K562 treated with DMSO at 1 percent for 12 hours (cell line): ENCODE results near the gene RNASE4. TPM values are rescaled to one million over a fixed set of nuclear protein-coding genes. Genes with fewer than 3 reads are reported as not detected.

Experiments used
- total RNA-seq: library from RNA; unstranded; fragments of 300-600 nt; gene quantifications from 2 replicates; pipeline ENCODE4 v1.2.3, GENCODE V29; 2022; ENCODE audit not compliant: insufficient read depth

The RNASE4 gene, protein sequence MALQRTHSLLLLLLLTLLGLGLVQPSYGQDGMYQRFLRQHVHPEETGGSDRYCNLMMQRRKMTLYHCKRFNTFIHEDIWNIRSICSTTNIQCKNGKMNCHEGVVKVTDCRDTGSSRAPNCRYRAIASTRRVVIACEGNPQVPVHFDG
- 1.2 and 1.3 TPM in 2 replicates for total RNA-seq

DNA sequence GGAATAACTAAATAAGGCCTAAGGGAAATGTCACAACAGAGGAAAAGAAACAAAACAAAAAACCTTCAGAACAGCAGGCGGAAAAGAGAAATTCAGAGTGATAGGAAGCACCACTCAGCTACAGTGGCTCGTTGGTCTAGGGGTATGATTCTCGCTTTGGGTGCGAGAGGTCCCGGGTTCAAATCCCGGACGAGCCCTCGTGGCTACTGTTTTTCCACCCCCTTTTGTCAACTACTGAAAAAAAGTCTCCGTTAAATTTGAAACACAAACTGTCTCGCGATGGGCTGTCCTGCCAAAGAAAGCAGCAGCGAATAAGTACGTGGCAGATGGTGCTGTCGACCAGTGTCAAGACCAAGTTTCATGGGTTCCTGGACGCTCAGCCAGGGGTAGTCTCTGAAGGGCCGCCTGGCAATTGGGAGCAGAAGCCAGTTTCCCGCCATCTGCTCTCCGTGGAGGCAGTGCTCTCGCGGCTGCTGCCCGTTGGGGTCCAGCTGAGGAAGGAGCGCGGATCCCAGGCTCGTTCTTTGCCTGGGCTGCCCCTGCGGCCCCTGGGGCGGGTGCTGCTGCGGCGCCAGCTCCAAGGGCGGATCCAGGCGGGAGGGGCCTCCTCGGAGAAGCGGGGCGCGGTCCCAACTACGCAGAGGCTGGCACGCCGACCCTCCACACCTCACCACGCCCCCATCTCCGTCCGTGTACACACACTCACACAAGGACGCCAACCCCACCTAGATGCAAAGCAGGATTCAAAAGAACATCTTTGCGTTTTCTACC is at the start of gene RNASE4:
Gene RNASE4, plus strand, starts transcription at position 670 of the 771 bp plus-strand sequence. CDS start 14,812 bp downstream, outside the sequence.

DNA sequence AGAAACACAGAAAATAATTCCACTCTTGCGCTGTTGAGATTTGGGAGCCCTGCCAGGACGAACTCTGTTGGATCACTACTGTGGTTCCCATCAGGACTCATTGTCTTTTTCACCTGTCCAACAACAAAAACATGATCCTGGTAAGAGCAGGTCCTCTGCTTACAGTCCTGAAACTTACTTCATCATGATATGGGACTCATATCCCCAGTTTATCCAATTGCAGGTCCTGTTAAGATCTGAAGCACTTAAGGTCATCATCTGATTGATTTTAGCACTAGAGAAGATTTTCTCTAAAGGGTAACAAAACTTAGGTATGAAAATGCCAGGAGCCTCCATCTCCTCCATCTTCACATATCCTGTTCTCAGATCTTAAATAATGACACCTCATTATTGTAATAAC is 42.8 kb upstream of the RNASE4 start, which contains the start of gene OR6S1:
Gene OR6S1, minus strand, starts transcription at position 101 of the 400 bp plus-strand sequence. Its CDS starts 0 bp downstream, at position 101.

DNA sequence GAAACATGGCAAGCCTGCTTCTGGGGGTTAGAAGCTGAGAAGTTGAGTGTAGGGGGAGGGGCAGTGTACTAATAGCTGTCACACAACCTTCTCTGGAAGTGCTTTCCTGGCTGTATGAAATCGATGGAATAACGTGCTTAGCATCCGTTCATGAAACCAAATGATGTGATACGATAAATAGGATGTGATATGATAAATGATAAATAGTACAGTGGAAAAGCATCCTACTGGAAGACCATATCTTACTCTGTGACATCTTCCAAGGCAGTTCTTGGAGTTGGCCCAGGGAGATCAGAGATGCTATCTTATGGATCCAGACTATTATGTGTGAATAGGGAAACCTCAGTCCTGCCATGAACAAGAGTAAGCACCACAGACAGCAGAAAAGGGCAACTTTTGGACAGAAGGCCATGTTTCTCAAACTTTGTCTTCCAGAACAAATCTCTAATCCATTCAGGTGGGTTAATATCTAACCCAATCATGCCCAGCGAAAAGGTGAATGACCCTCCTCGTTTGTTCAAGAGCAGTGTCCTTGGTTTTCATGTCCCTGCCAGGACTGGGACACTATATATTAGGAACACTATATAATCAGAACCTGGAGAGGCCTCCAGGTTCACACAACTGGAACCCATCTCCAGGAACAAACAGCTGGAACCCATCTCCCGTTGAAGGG is 3.9 kb downstream of the RNASE4 start, which contains the start of gene ANG:
Gene ANG, plus strand, starts transcription at position 598 of the 673 bp plus-strand sequence. CDS start 4,801 bp downstream, outside the sequence.

DNA sequence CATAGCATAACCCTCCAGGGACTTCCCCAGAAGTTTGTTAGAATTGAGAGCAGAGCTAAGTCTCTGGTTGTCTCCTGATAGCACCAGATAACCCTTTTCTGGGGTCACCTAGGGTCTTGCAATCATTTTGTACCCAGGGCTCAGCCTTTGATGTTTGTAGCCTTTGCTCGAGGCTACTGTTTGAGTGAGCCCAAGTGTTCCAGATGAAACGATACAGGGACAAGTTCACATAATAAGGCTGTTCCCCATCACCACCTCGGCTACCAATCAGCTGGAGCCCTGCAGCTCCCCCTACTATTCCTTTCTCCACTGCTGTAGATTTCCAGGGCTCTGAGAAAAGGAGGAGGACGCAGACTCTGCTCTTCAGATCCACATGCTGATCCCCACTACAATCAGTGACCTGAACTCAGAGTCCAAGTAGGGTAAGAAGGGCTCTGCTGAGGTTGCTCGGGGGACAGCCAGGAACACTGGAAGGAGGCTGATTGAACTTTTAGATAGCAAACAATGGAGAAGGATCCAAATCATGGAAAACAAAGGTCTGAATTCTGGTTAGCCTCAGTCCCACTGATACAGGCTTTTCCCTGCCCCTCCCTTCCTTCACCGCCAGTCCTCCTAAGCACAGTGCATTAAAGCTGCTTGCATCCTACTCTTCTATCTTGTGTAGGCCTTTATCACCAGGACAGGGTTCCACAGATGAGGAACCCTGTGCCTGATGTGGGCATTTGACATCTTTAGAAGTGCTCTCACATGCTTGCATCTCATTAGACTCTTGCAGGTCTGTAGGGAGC is 61.4 kb downstream of the RNASE4 start, which contains the start of gene EDDM3A:
Gene EDDM3A, plus strand, starts transcription at position 317 of the 788 bp plus-strand sequence. CDS start 1,694 bp downstream, outside the sequence.

Other genes with a start within 250 kb of the RNASE4 start
- 0.10 TPM in 1 of 2 replicates, not detected in the other for gene KLHL33, start 248.4 kb upstream of the RNASE4 start, total RNA-seq
- 41.8 and 42.2 TPM in 2 replicates for gene OSGEP, start 229.7 kb upstream of the RNASE4 start, total RNA-seq
- 116 and 133 TPM in 2 replicates for gene APEX1, start 229.3 kb upstream of the RNASE4 start, total RNA-seq
- 25.8 and 27.5 TPM in 2 replicates for gene PIP4P1, start 223.1 kb upstream of the RNASE4 start, total RNA-seq
- gene PNP, start 215.2 kb upstream of the RNASE4 start, total RNA-seq, result 73.6 and 78.8 TPM in 2 replicates
- gene RNASE10, start 179.0 kb upstream of the RNASE4 start, total RNA-seq, result not detected in 2 replicates
- not detected in 2 replicates for gene RNASE9, start 123.5 kb upstream of the RNASE4 start, total RNA-seq
- gene RNASE11, start 96.6 kb upstream of the RNASE4 start, total RNA-seq, result not detected in 2 replicates
- gene RNASE12, start 93.2 kb upstream of the RNASE4 start, total RNA-seq, result not detected in 2 replicates
- not detected in 2 replicates for gene OR6S1, start 42.9 kb upstream of the RNASE4 start, total RNA-seq
- gene ANG, start 4.2 kb downstream of the RNASE4 start, total RNA-seq, result 4.3 TPM in 1 of 2 replicates, not detected in the other
- gene EDDM3A, start 61.3 kb downstream of the RNASE4 start, total RNA-seq, result not detected in 2 replicates
- gene EDDM3B, start 83.8 kb downstream of the RNASE4 start, total RNA-seq, result not detected in 2 replicates
- 0.78 TPM in 1 of 2 replicates, not detected in the other for gene RNASE6, start 96.7 kb downstream of the RNASE4 start, total RNA-seq
- 23.3 and 24.0 TPM in 2 replicates for gene RNASE1, start 118.3 kb downstream of the RNASE4 start, total RNA-seq
- not detected in 2 replicates for gene RNASE3, start 206.8 kb downstream of the RNASE4 start, total RNA-seq